GM21515 (cell line): ENCODE measurements around the gene ESRRB.
"Not testable (repeated sequence)": the region's sequence is repeated elsewhere in the genome, so short reads cannot be mapped to it uniquely, and the experiment has no call there.

Source experiments
- ATAC-seq: cut with Tn5 transposase; IDR thresholded peaks from one replicate; pipeline ENCODE4 v1.9.1; 2021; ENCODE audit not compliant: unreplicated experiment

ESRRB gene

GRCh38 chr14:76536636-76537035 is 160.7 kb downstream of the ESRRB start:
- not testable (repeated sequence) for ATAC-seq

- ATAC-seq: no peak
Measured at GRCh38 chr14:76537906-76538647, 162.1 kb downstream of the ESRRB start.

DNA sequence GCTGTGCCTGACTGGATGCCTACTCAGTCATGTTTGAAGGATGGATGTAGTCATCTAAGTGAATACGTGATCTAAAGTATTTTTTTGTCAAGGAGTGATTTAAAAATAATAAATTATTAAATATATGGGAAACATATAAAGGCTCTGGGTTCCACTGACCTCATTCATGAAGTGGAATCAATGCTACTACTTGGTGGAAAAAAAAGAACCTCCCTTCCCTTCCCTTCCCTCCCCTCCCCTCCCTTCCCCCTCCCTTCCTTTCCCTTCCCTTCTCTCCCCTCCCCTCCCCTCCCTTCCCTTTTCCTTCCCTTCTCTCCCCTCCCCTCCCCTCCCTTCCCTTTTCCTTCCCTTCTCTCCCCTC is 162.7 kb downstream of the ESRRB start:
- ATAC-seq: no peak

DNA sequence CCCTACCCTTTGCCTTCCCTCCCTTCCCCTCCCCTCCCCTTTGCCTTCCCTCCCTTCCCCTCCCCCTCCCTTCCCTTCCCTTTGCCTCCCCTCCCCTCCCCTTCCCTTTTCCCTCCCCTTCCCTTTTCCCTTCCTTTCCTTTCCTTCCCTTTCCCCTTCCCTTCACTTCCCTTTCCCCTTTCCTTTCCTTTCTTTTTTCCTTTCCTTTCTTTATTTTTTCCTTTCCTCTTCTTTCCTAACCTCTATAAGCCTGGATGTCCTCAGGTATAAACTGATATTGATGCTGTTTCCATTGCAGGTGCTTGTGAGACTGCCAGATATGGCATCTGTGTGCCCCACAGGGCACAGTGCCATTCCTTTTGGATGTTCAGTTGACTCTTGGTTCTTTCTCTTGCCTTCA is 163.2 kb downstream of the ESRRB start:
- ATAC-seq: no peak

- no peak for ATAC-seq
Measured at GRCh38 chr14:76541594-76542219, 165.8 kb downstream of the ESRRB start.

DNA sequence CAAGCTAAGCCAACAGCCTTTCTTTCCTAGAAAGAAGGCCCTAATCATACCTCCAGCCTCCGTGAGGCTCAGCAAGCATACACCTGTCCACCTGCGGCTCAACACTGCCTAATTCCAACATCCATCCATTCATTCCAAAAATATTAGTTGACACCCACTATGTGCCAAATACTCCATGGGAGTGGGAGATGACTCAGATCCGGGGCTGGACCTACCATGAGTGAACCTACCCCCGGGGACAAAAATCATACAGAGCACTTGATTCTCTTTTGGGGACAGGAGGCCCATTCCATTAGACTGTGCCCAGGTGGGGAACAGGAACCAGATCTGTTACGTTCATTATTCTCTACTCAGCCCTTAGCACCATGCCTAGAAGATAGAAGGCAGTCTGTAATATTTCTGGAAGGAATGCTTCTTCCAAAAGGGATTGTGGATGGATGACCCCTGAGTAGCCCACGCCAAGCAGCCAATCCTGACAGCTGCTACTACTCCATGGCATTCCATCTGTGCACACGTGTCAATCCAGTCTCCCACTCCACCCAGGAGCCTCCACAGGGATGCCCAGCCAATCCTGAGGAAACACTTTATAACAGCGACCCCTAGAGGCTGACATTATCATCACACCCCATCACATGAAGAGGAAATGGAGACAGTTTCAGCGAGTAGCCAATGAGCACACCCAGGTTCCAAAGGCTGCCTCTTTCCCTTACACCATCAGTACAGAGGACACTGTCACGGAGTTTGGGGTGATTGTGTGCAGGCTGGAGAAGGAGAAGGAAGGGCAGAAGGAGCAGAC is 170.7 kb downstream of the ESRRB start:
- ATAC-seq: no peak

- no peak for ATAC-seq
Measured at GRCh38 chr14:76547831-76548230, 171.9 kb downstream of the ESRRB start.

GRCh38 chr14:76550534-76550933 is 174.6 kb downstream of the ESRRB start:
- no peak for ATAC-seq

DNA sequence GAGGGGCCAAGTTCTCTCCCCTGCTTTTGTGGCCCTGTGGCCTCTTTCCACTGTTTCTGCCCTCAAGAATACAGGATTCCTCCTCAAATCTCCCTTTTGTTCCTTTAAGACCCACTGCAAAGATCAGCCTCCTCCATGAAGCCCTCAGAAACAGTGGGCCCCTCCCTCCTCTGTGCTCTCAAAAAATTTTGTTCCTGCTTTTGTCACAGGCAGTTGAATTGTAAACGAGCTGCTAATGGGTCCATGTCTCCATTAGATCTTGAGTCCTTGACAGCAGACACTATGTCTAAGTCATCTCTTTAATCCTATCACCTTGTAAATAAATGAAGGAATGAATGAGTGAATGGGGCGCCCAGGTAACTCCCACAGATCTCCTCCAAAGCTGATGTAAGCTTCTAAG is 175.2 kb downstream of the ESRRB start:
- ATAC-seq: no peak
